PFSK-1 (cell line): ENCODE results near the gene GNG13.

Experiments
- FOXP2 ChIP-seq: optimal IDR thresholded peaks from 2 replicates; pipeline ENCODE3; 2011; ENCODE audit warnings: borderline replicate concordance, control low read depth, inconsistent platforms; ENCODE audit not compliant: insufficient read depth; ENCODE audit errors: extremely low read length, extremely low read depth
- POLR2AphosphoS5 ChIP-seq: IDR thresholded peaks from 2 replicates; pipeline ENCODE4 v1.6.1; 2012; ENCODE audit warnings: low read depth, mild to moderate bottlenecking, control low read depth, low read length, moderate library complexity
- SIN3A ChIP-seq: IDR thresholded peaks from 2 replicates; pipeline ENCODE4 v1.6.1; 2012; ENCODE audit warnings: mild to moderate bottlenecking, low read length, moderate library complexity, borderline replicate concordance; ENCODE audit not compliant: insufficient read depth
- TAF1 ChIP-seq: IDR thresholded peaks from 2 replicates; pipeline ENCODE4 v1.6.1; 2012; ENCODE audit warnings: low read length, control low read depth, borderline replicate concordance; ENCODE audit not compliant: insufficient read depth
- TF ChIP-seq, protein P1 (sequence below), 2 experiments: IDR thresholded peaks; 2 replicates each; pipeline versions ENCODE4 v1.6.1 to v1.8.0; 2011 to 2012; ENCODE audit warnings: low read depth in 2 of 2, low read length in 2 of 2, control low read depth in 1 of 2, inconsistent platforms in 1 of 2, mild to moderate bottlenecking in 1 of 2, moderate library complexity in 1 of 2; ENCODE audit not compliant: insufficient read depth in 1 of 2

Gene GNG13

DNA sequence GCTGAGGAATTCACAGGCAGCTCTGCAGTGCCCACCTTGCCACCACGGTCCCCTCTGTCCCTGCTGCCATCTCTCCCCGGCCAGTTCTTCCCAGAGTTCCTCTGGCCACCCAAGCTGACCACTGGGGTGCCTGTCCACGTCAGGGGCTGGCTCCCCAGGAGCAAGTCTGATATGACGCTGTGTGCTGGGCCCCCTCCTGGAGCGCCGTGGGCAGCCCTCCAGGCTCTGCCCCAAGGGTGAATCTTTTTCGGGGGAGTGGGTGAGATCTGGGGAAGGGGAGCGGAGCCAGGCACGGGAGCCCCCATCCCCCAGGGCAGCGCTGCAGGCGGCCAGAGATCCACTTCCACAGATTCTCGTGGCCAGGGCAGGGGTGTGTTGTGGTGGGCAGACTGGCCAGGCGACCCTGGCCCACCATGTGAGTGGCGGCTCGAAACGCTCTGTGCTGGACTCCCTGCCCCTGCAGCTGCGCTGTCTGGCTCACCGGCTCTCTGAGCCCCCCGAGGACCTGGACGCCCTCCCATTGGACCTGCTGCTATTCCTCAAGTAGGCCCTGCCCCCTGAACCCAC is 36.3 kb downstream of the GNG13 start:
- TF ChIP-seq FOXP2 (no peak), POLR2AphosphoS5 (no peak), TAF1 (no peak), SIN3A (no peak)
- TF ChIP-seq, protein P1, sequence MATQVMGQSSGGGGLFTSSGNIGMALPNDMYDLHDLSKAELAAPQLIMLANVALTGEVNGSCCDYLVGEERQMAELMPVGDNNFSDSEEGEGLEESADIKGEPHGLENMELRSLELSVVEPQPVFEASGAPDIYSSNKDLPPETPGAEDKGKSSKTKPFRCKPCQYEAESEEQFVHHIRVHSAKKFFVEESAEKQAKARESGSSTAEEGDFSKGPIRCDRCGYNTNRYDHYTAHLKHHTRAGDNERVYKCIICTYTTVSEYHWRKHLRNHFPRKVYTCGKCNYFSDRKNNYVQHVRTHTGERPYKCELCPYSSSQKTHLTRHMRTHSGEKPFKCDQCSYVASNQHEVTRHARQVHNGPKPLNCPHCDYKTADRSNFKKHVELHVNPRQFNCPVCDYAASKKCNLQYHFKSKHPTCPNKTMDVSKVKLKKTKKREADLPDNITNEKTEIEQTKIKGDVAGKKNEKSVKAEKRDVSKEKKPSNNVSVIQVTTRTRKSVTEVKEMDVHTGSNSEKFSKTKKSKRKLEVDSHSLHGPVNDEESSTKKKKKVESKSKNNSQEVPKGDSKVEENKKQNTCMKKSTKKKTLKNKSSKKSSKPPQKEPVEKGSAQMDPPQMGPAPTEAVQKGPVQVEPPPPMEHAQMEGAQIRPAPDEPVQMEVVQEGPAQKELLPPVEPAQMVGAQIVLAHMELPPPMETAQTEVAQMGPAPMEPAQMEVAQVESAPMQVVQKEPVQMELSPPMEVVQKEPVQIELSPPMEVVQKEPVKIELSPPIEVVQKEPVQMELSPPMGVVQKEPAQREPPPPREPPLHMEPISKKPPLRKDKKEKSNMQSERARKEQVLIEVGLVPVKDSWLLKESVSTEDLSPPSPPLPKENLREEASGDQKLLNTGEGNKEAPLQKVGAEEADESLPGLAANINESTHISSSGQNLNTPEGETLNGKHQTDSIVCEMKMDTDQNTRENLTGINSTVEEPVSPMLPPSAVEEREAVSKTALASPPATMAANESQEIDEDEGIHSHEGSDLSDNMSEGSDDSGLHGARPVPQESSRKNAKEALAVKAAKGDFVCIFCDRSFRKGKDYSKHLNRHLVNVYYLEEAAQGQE (IDR thresholded peaks at IDR 0.05; ENCODE audit: insufficient read depth in 1 of 2, low read depth in 2 of 2, low read length in 2 of 2): no peak

DNA sequence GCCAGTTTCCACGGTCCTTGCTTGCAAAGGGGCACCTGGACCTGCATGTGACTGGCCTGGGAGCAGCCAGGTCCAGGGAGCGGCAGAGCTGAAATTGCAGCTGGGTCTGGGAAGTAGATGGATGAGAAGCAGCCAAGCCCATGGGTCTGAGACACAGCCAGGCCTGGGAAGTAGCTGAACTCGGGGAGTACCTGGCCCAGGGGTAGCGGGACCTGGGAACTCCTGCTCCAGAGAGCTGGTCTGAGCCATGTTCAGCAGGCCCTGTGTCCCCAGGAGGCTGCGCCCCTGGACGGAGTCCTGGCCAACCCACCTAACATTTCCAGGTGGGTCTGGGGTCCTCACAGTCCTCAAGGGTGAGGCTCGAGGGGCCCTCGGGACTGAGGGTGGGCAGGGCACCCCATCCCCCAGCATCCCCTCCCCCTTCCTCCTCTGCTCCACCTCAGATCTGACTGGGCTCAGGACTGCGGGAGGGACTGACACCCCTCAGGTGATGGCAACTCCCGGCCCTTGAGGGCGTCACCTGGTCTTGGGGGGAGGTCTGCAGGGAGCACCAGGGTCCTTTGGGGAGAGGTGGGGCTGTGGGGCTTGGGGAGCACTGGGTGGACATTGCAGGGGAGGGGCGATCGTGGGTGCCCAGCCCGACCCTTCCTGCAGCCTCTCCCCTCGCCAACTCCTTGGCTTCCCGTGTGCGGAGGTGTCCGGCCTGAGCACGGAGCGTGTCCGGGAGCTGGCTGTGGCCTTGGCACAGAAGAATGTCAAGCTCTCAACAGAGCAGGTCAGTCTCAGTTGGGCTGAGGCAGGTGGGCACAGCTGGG is 37.0 kb downstream of the GNG13 start:
- TF ChIP-seq FOXP2 (no peak), TAF1 (no peak), POLR2AphosphoS5 (no peak), SIN3A (no peak)
- TF ChIP-seq, protein P1 (IDR thresholded peaks at IDR 0.05; ENCODE audit: insufficient read depth in 1 of 2, low read depth in 2 of 2, low read length in 2 of 2): no peak

DNA sequence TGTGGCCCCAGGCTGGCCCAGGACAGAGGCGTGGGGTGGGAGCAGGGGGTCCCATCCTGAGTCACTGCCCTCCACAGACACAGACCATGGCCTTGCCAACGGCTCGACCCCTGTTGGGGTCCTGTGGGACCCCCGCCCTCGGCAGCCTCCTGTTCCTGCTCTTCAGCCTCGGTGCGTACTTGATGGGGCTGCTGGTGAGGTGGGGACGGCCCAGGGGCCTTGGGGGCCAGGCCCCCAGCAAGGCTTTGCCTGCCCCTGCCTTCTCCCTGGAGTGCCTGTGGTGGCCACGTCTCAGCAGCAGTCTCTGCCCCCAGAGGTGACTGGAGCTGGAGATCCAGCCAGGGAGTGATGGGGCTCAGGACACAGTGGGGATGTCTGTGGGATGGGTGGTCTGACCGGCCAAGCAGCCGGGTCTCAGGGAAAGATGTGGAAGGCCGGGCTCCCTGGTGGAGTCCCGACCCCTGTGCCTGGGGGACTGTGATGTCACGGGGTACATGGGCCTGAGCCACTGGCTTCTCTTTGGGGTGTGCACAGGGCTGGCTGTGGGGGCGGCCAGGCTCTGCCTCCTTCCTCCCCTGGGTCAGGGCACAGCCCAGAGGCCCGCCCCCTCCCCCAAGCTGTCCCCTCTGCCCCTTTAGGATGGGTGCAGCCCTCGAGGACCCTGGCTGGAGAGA is 37.8 kb downstream of the GNG13 start:
- TF ChIP-seq TAF1 (no peak), SIN3A (no peak), POLR2AphosphoS5 (no peak), FOXP2 (no peak)
- TF ChIP-seq, protein P1 (IDR thresholded peaks at IDR 0.05; ENCODE audit: insufficient read depth in 1 of 2, low read depth in 2 of 2, low read length in 2 of 2): no peak

DNA sequence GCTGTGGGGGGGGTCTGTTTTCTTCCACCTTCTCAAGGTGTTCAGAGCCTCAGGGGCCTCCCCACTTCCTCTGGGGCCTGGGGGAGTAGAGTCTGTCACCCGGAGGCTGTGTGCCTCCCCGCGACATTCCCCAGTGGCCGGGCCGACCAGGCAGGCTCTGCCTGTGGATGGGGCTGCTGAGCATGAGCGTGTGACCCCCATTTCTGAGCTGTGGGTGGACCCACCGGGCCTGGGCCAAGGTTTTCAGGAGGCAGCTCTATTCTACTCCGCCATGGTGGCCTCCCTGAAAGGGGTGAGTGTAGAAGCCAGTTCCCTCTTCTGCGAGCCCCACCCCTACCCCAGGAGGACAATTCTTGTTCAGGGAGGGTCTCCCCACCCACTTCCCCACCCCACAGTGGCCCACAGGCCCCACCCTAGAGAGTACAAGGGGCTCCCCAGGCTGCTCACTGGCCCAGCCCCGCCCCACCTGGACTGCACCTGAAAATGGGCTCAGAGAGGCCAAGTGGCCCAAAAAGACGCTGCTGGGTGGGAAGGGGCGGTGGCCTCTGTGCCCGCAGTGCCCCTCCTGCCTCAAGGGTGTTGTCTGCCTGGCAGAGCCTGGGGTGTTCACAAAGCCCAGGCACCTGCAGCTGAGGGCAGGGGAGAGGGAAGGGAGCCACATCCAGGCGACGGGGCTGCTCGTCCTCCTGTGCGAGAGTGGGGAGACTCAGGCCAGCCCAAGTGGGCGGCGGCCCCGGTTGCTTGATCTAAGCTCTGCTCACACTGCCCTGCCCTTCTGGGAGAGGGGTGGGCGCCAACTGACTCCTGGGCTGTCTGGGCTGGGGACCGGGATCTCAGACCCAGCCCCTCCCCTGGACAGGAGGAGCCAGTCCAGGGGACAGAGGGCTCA is 38.7 kb downstream of the GNG13 start:
- TF ChIP-seq TAF1: no peak
- no peak for TF ChIP-seq FOXP2
- TF ChIP-seq POLR2AphosphoS5: no peak
- TF ChIP-seq, protein P1 (IDR thresholded peaks at IDR 0.05; ENCODE audit: insufficient read depth in 1 of 2, low read depth in 2 of 2, low read length in 2 of 2): no peak
- no peak for TF ChIP-seq SIN3A
